SK-N-SH (cell line): Measurements from ENCODE around the gene ATP6V0A1. TPM values are rescaled to one million over a fixed set of nuclear protein-coding genes. Genes with fewer than 3 reads are reported as not detected.
A peak's percentile ranks its signal among the peaks of the same experiment; 100 is the strongest.

Source experiments
- CTCF ChIA-PET: fragments of 300-600, 350-600 bp; formaldehyde crosslinking; extraction: SDS; loops from one replicate; lab custom pipeline; 2021; lab: Yijun Ruan, JAX
- POLR2A ChIA-PET: fragments of 350-600 bp; sonication (Branson Sonifier 250); formaldehyde crosslinking; extraction: SDS; loops from one replicate; lab custom pipeline; 2020; ENCODE audit warnings: antibody characterized with exemption, inconsistent platforms; lab: Yijun Ruan, JAX
- DNase-seq: peaks from one replicate; pipeline ENCODE4 v3.0.0; 2012
- H2AFZ ChIP-seq: fragments of 200-600 bp; sonication (generic); 2 replicates; pipeline ENCODE4 v1.8.1; 2016; ENCODE audit warnings: antibody characterized with exemption, mild to moderate bottlenecking, low read depth
- H3F3A ChIP-seq: fragments of 200-600 bp; sonication (generic); replicated peaks from 2 replicates; pipeline ENCODE3; 2016; ENCODE audit warnings: antibody characterized with exemption, mild to moderate bottlenecking; ENCODE audit not compliant: insufficient read depth
- H3K27ac ChIP-seq, 2 experiments: fragments of 200-500 bp in 1 of 2; fragments of 200-600 bp in 1 of 2; sonication (Bioruptor generic) in 1 of 2; sonication (generic), shearing (Covaris generic) in 1 of 2; 2 replicates each; pipeline versions ENCODE4 v1.5.1 to v1.6.1; 2014 to 2016; ENCODE audit warnings: low read depth in 2 of 2, inconsistent platforms in 1 of 2, low read length in 1 of 2, mild to moderate bottlenecking in 1 of 2, mixed read lengths in 1 of 2
- H3K27me3 ChIP-seq: fragments of 200-600 bp; sonication (generic), shearing (Covaris generic); 2 replicates; pipeline ENCODE4 v1.6.1; 2016; ENCODE audit warnings: mixed run types; ENCODE audit not compliant: insufficient read depth
- H3K36me3 ChIP-seq, 2 experiments: fragments of 200-500 bp in 1 of 2; fragments of 200-600 bp in 1 of 2; sonication (Bioruptor generic) in 1 of 2; sonication (generic) in 1 of 2; replicated peaks in 1 of 2; 2 replicates each; pipeline versions ENCODE3 to v1.5.1; 2014 to 2016; ENCODE audit warnings: low read length in 1 of 2, mild to moderate bottlenecking in 1 of 2; ENCODE audit not compliant: insufficient read depth in 2 of 2, control insufficient read depth in 1 of 2
- H3K4me1 ChIP-seq, 2 experiments: fragments of 200-500 bp in 1 of 2; fragments of 200-600 bp in 1 of 2; sonication (Bioruptor generic) in 1 of 2; sonication (generic), shearing (Covaris generic) in 1 of 2; 2 replicates each; pipeline versions ENCODE4 v1.5.1 to v1.6.1; 2014 to 2016; ENCODE audit warnings: low read depth in 1 of 2, low read length in 1 of 2, mixed run types in 1 of 2; ENCODE audit not compliant: insufficient read depth in 2 of 2, control insufficient read depth in 1 of 2
- H3K4me2 ChIP-seq: fragments of 200-600 bp; sonication (generic), shearing (Covaris generic); 2 replicates; pipeline ENCODE4 v1.6.1; 2017; ENCODE audit warnings: mixed run types
- H3K4me3 ChIP-seq, 2 experiments: fragments of 200-500 bp in 1 of 2; fragments of 200-600 bp in 1 of 2; sonication (Bioruptor generic) in 1 of 2; sonication (generic), shearing (Covaris generic) in 1 of 2; 2 replicates each; pipeline versions ENCODE4 v1.5.1 to v1.8.1; 2014 to 2016; ENCODE audit warnings: low read depth in 2 of 2, inconsistent platforms in 1 of 2, low read length in 1 of 2, mild to moderate bottlenecking in 1 of 2, mixed read lengths in 1 of 2, moderate library complexity in 1 of 2
- H3K79me2 ChIP-seq: fragments of 200-600 bp; sonication (generic); 2 replicates; pipeline ENCODE4 v1.8.1; 2017; ENCODE audit warnings: mild to moderate bottlenecking; ENCODE audit not compliant: insufficient read depth
- H3K9ac ChIP-seq: fragments of 200-600 bp; sonication (generic); 2 replicates; pipeline ENCODE4 v1.6.1; 2017; ENCODE audit warnings: mixed run types
- H3K9me2 ChIP-seq: fragments of 200-600 bp; sonication (generic); 2 replicates; pipeline ENCODE4 v1.6.1; 2017; ENCODE audit warnings: mixed run types
- H3K9me3 ChIP-seq: fragments of 200-600 bp; sonication (generic); 2 replicates; pipeline ENCODE4 v1.6.1; 2017; ENCODE audit warnings: mixed run types, mild to moderate bottlenecking, moderate library complexity
- H4K20me1 ChIP-seq: fragments of 200-600 bp; sonication (generic); 2 replicates; pipeline ENCODE4 v1.6.1; 2017; ENCODE audit warnings: mild to moderate bottlenecking, mixed run types; ENCODE audit not compliant: insufficient read depth
- CHD2 ChIP-seq: fragments of 150-350 bp; IDR thresholded peaks from 2 replicates; pipeline ENCODE4 v1.6.1; 2018; ENCODE audit warnings: low read length; ENCODE audit not compliant: partially characterized antibody
- CTCF ChIP-seq: fragments of 200-600 bp; sonication (generic); IDR thresholded peaks from 2 replicates; pipeline ENCODE4 v1.6.1; 2017; ENCODE audit warnings: antibody characterized with exemption, mild to moderate bottlenecking, moderate library complexity
- EP300 ChIP-seq, 2 experiments: IDR thresholded peaks; 2 replicates each; pipeline versions ENCODE4 v1.4.0 to v1.6.1; 2012; ENCODE audit warnings: borderline replicate concordance in 1 of 2, low read depth in 1 of 2, low read length in 1 of 2
- FOXM1 ChIP-seq: IDR thresholded peaks from 2 replicates; pipeline ENCODE4 v1.4.0; 2012; ENCODE audit warnings: low read depth, mild to moderate bottlenecking
- GATA2 ChIP-seq: sonication (generic); formaldehyde crosslinking; IDR thresholded peaks from 2 replicates; pipeline ENCODE4 v1.5.0; 2020; ENCODE audit warnings: mild to moderate bottlenecking, missing genetic modification reagents
- JUND ChIP-seq: IDR thresholded peaks from 2 replicates; pipeline ENCODE4 v1.4.0; 2012
- MAX ChIP-seq: IDR thresholded peaks from 2 replicates; pipeline ENCODE4 v1.4.0; 2012; ENCODE audit warnings: low read depth
- MXI1 ChIP-seq: IDR thresholded peaks from 2 replicates; pipeline ENCODE4 v1.6.1; 2012; ENCODE audit warnings: mild to moderate bottlenecking, low read depth, low read length, improper control_type of control experiment
- NRF1 ChIP-seq: IDR thresholded peaks from 2 replicates; pipeline ENCODE4 v1.6.1; 2012; ENCODE audit warnings: low read depth, mild to moderate bottlenecking, low read length
- POLR2AphosphoS5 ChIP-seq: IDR thresholded peaks from 2 replicates; pipeline ENCODE4 v1.6.1; 2012; ENCODE audit warnings: low read depth, low read length
- RFX5 ChIP-seq: IDR thresholded peaks from 2 replicates; pipeline ENCODE4 v1.6.1; 2012; ENCODE audit warnings: mild to moderate bottlenecking, improper control_type of control experiment, low read length
- RXRA ChIP-seq: IDR thresholded peaks from 2 replicates; pipeline ENCODE4 v1.4.0; 2012; ENCODE audit warnings: low read depth, mild to moderate bottlenecking, borderline replicate concordance
- SIN3A ChIP-seq: IDR thresholded peaks from 2 replicates; pipeline ENCODE4 v1.6.1; 2012; ENCODE audit warnings: low read depth, mild to moderate bottlenecking, low read length, moderate library complexity, borderline replicate concordance
- SMC3 ChIP-seq: IDR thresholded peaks from 2 replicates; pipeline ENCODE4 v1.6.1; 2012; ENCODE audit warnings: low read depth, low read length, improper control_type of control experiment
- TAF1 ChIP-seq: IDR thresholded peaks from 2 replicates; pipeline ENCODE4 v1.6.1; 2012; ENCODE audit warnings: low read depth, mild to moderate bottlenecking, low read length, moderate library complexity, borderline replicate concordance
- TEAD4 ChIP-seq: IDR thresholded peaks from 2 replicates; pipeline ENCODE4 v1.4.0; 2012; ENCODE audit warnings: mild to moderate bottlenecking, borderline replicate concordance; ENCODE audit not compliant: insufficient read depth
- YY1 ChIP-seq: IDR thresholded peaks from 2 replicates; pipeline ENCODE4 v1.4.0; 2012; ENCODE audit warnings: low read depth, mild to moderate bottlenecking
- WGBS: methylation state at CpG from one replicate; pipeline ENCODE4 v1.1.6; 2017; ENCODE audit warnings: low lambda C conversion rate; 5-methylcytosine and 5-hydroxymethylcytosine counted together
- polyA plus RNA-seq, 3 experiments: library from polyadenylated mRNA; depleted of rRNA; stranded (reverse); fragments of >200 nt; gene quantifications; 2 replicates each; pipeline ENCODE4 v1.2.3, GENCODE V29; 2012
- TF ChIP-seq, protein P1 (sequence below): IDR thresholded peaks from 2 replicates; pipeline ENCODE4 v1.4.0; 2012; ENCODE audit warnings: low read depth, borderline replicate concordance
- TF ChIP-seq, protein P2 (sequence below): IDR thresholded peaks from 2 replicates; pipeline ENCODE4; 2012
- TF ChIP-seq, protein P3 (sequence below): IDR thresholded peaks from 2 replicates; pipeline ENCODE4 v1.6.1; 2012; ENCODE audit warnings: mild to moderate bottlenecking, low read depth, low read length, moderate library complexity
- TF ChIP-seq, protein P4 (sequence below): IDR thresholded peaks from 2 replicates; pipeline ENCODE4 v1.4.0; 2012; ENCODE audit warnings: low read depth, borderline replicate concordance
- TF ChIP-seq, protein P5 (sequence below): fragments of 150-350 bp; IDR thresholded peaks from 2 replicates; pipeline ENCODE4 v1.6.1; 2016; ENCODE audit warnings: mild to moderate bottlenecking, low read depth, low read length

ATP6V0A1 gene
- polyA plus RNA-seq, 1 of the 3 experiments (the other 2 are of a cell fraction), result 31.7 TPM

DNA sequence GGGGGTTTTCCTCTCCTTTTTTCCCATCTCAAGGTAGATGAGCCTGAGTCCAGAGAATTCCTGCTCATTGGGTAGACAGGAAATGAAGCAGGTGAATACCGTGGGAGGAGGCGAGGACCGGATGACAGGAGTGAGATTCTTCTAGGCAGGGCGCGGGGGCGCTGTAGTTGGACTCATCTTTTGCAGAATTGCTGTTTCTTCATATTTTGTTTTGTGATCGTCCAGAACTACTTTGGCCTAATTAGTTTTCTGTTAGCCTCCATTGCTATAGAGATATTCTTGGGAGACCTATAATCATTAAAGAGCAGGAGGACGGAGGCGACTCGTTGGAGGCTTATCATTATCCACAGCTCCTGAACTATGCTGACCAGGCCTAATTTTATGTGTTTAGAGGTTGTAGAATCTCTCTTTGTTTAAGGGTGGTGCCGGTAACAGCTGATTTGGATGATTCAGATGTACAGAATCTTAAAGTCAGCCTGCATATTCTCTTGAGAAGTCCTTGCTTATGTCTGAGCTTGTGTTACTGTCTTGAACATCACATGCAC lies 650 bp downstream of the ATP6V0A1 start:
- H3K79me2 ChIP-seq, result peaks cover 25% of the 10 kb centered on the region; the same call in 1 of the 2 replicates
- H3K27ac ChIP-seq, result peak overlapping the region; percentile 70 to 76
- peak overlapping the region; percentile 61 for H3K9ac ChIP-seq
- no peaks in the 10 kb centered on the region for H3K9me2 ChIP-seq
- H3K27me3 ChIP-seq, result no peaks in the 10 kb centered on the region
- H3K9me3 ChIP-seq, result no peaks in the 10 kb centered on the region
- H3K4me1 ChIP-seq, result peaks cover 6 to 8% of the 10 kb centered on the region in 2 experiments; a peak in 3 of 4 replicates
- H3F3A ChIP-seq, result peaks cover 32% of the 10 kb centered on the region
- WGBS, result 6% methylated on average over 11 of the region's 11 CpGs
- ChIA-PET CTCF (interaction anchor here (0.6 to 1.4 kb wide), 9 partner anchors 14 to 342 kb away, joined by 3 to 4 read pairs (median 3); no protein-coding TSS in a partner anchor), POLR2A (no interaction called here)
- H3K36me3 ChIP-seq, result peaks cover 5 to 12% of the 10 kb centered on the region in 2 experiments
- peaks cover 5% of the 10 kb centered on the region; the same call in 1 of the 2 replicates for H4K20me1 ChIP-seq
- H3K4me3 ChIP-seq, result peak overlapping the region; percentile 72 to 75
- DNase-seq, result peak; percentile 56
- H3K4me2 ChIP-seq, result peak overlapping the region; percentile 91
- peak overlapping the region; percentile 92 for H2AFZ ChIP-seq
- TF ChIP-seq TEAD4, result no peak
- TF ChIP-seq, protein P1, sequence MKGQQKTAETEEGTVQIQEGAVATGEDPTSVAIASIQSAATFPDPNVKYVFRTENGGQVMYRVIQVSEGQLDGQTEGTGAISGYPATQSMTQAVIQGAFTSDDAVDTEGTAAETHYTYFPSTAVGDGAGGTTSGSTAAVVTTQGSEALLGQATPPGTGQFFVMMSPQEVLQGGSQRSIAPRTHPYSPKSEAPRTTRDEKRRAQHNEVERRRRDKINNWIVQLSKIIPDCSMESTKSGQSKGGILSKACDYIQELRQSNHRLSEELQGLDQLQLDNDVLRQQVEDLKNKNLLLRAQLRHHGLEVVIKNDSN, result no peak
- TF ChIP-seq SMC3, result no peak
- no peak for TF ChIP-seq EP300 (IDR thresholded peaks at IDR 0.05; ENCODE audit: borderline replicate concordance in 1 of 2, low read depth in 1 of 2, low read length in 1 of 2)
- TF ChIP-seq NRF1, result no peak
- TF ChIP-seq CTCF, result peak; percentile 61
- no peak for TF ChIP-seq FOXM1
- TF ChIP-seq TAF1, result no peak
- TF ChIP-seq RFX5, result no peak
- TF ChIP-seq RXRA, result no peak
- TF ChIP-seq SIN3A, result peak; percentile 47; the same call in 1 of the 2 replicates
- TF ChIP-seq, protein P2, sequence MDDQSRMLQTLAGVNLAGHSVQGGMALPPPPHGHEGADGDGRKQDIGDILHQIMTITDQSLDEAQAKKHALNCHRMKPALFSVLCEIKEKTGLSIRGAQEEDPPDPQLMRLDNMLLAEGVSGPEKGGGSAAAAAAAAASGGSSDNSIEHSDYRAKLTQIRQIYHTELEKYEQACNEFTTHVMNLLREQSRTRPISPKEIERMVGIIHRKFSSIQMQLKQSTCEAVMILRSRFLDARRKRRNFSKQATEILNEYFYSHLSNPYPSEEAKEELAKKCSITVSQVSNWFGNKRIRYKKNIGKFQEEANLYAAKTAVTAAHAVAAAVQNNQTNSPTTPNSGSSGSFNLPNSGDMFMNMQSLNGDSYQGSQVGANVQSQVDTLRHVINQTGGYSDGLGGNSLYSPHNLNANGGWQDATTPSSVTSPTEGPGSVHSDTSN, result no peak
- 0 out of 2 replicates have a peak, but pooled peaks have one; percentile 24 for TF ChIP-seq MXI1
- TF ChIP-seq, protein P3, sequence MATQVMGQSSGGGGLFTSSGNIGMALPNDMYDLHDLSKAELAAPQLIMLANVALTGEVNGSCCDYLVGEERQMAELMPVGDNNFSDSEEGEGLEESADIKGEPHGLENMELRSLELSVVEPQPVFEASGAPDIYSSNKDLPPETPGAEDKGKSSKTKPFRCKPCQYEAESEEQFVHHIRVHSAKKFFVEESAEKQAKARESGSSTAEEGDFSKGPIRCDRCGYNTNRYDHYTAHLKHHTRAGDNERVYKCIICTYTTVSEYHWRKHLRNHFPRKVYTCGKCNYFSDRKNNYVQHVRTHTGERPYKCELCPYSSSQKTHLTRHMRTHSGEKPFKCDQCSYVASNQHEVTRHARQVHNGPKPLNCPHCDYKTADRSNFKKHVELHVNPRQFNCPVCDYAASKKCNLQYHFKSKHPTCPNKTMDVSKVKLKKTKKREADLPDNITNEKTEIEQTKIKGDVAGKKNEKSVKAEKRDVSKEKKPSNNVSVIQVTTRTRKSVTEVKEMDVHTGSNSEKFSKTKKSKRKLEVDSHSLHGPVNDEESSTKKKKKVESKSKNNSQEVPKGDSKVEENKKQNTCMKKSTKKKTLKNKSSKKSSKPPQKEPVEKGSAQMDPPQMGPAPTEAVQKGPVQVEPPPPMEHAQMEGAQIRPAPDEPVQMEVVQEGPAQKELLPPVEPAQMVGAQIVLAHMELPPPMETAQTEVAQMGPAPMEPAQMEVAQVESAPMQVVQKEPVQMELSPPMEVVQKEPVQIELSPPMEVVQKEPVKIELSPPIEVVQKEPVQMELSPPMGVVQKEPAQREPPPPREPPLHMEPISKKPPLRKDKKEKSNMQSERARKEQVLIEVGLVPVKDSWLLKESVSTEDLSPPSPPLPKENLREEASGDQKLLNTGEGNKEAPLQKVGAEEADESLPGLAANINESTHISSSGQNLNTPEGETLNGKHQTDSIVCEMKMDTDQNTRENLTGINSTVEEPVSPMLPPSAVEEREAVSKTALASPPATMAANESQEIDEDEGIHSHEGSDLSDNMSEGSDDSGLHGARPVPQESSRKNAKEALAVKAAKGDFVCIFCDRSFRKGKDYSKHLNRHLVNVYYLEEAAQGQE, result 0 out of 2 replicates have a peak, but pooled peaks have one; percentile 34
- no peak for TF ChIP-seq MAX
- TF ChIP-seq GATA2 (CRISPR knock-in tag), result no peak
- TF ChIP-seq, protein P4, sequence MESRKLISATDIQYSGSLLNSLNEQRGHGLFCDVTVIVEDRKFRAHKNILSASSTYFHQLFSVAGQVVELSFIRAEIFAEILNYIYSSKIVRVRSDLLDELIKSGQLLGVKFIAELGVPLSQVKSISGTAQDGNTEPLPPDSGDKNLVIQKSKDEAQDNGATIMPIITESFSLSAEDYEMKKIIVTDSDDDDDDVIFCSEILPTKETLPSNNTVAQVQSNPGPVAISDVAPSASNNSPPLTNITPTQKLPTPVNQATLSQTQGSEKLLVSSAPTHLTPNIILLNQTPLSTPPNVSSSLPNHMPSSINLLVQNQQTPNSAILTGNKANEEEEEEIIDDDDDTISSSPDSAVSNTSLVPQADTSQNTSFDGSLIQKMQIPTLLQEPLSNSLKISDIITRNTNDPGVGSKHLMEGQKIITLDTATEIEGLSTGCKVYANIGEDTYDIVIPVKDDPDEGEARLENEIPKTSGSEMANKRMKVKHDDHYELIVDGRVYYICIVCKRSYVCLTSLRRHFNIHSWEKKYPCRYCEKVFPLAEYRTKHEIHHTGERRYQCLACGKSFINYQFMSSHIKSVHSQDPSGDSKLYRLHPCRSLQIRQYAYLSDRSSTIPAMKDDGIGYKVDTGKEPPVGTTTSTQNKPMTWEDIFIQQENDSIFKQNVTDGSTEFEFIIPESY, result no peak
- no peak for TF ChIP-seq JUND
- TF ChIP-seq, protein P5, sequence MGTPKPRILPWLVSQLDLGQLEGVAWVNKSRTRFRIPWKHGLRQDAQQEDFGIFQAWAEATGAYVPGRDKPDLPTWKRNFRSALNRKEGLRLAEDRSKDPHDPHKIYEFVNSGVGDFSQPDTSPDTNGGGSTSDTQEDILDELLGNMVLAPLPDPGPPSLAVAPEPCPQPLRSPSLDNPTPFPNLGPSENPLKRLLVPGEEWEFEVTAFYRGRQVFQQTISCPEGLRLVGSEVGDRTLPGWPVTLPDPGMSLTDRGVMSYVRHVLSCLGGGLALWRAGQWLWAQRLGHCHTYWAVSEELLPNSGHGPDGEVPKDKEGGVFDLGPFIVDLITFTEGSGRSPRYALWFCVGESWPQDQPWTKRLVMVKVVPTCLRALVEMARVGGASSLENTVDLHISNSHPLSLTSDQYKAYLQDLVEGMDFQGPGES, result no peak
- TF ChIP-seq POLR2AphosphoS5, result no peak
- TF ChIP-seq CHD2, result peak; percentile 22
- no peak for TF ChIP-seq YY1
